Skin epidermis (tissue), 12 donors: ENCODE data around the gene MSI1.

Experiments
- H3K27ac ChIP-seq, 21 experiments: fragments of 200-600 bp; sonication (generic) in 11 of 21; one replicate each; pipeline ENCODE4 v1.5.0; 2020; ENCODE audit warnings: mild to moderate bottlenecking in 3 of 21, inconsistent platforms in 2 of 21, moderate library complexity in 2 of 21
- H3K4me3 ChIP-seq, 7 experiments: fragments of 200-600 bp; sonication (generic) in 2 of 7; one replicate each; pipeline ENCODE4 v1.5.0; 2020; ENCODE audit warnings: inconsistent platforms in 2 of 7, mild to moderate bottlenecking in 2 of 7, moderate library complexity in 1 of 7

The MSI1 gene

GRCh38 chr12:120378036-120378435, 9.1 kb upstream of the MSI1 start:
- no peak overlapping the region for H3K27ac ChIP-seq

GRCh38 chr12:120377611-120378010, 8.6 kb upstream of the MSI1 start:
- H3K4me3 ChIP-seq, result no peak overlapping the region

More at GRCh38 chr12:120378036-120378435, 9.1 kb upstream of the MSI1 start:
- H3K4me3 ChIP-seq, result no peak overlapping the region

GRCh38 chr12:120376934-120377572, 8.1 kb upstream of the MSI1 start:
- H3K4me3 ChIP-seq, result no peak overlapping the region

More at GRCh38 chr12:120377611-120378010, 8.6 kb upstream of the MSI1 start:
- H3K27ac ChIP-seq, result no peak overlapping the region

GRCh38 chr12:120376416-120376815, 7.5 kb upstream of the MSI1 start:
- no peak overlapping the region for H3K27ac ChIP-seq
- H3K4me3 ChIP-seq, result no peak overlapping the region

More at GRCh38 chr12:120376934-120377572, 8.1 kb upstream of the MSI1 start:
- no peak overlapping the region for H3K27ac ChIP-seq

- no peak overlapping the region for H3K27ac ChIP-seq
- H3K4me3 ChIP-seq, result no peak overlapping the region
Observed at GRCh38 chr12:120376009-120376408, 7.0 kb upstream of the MSI1 start.

GRCh38 chr12:120373683-120374082, 4.7 kb upstream of the MSI1 start:
- H3K27ac ChIP-seq, result no peak overlapping the region
- H3K4me3 ChIP-seq, result no peak overlapping the region

- Histone ChIP-seq H3K27ac (no peak overlapping the region), H3K4me3 (no peak overlapping the region)
Observed at GRCh38 chr12:120370343-120371243, 1.6 kb upstream of the MSI1 start.

- Histone ChIP-seq H3K4me3 (peak overlapping the region in 4 of 7 experiments; percentile 31 to 57 (median 42)), H3K27ac (no peak overlapping the region)
Observed at GRCh38 chr12:120369603-120370342, 809 bp upstream of the MSI1 start.

- Histone ChIP-seq H3K4me3 (peak overlapping the region; percentile 18 to 57 (median 27)), H3K27ac (peak overlapping the region in 5 of 21 experiments; percentile 5 to 48 (median 15))
Observed at GRCh38 chr12:120367924-120368788, 808 bp downstream of the MSI1 start.

GRCh38 chr12:120367233-120367923, 1.6 kb downstream of the MSI1 start:
- peak overlapping the region in 2 of 7 experiments; percentile 52 to 57 for H3K4me3 ChIP-seq
- H3K27ac ChIP-seq, result no peak overlapping the region

- H3K27ac ChIP-seq, result no peak overlapping the region
- H3K4me3 ChIP-seq, result no peak overlapping the region
Observed at GRCh38 chr12:120366845-120367232, 2.1 kb downstream of the MSI1 start.

GRCh38 chr12:120366341-120366705, 2.6 kb downstream of the MSI1 start:
- Histone ChIP-seq H3K27ac (no peak overlapping the region), H3K4me3 (no peak overlapping the region)

- Histone ChIP-seq H3K27ac (no peak overlapping the region), H3K4me3 (no peak overlapping the region)
Observed at GRCh38 chr12:120365675-120366340, 3.2 kb downstream of the MSI1 start.

GRCh38 chr12:120364487-120364886, 4.5 kb downstream of the MSI1 start:
- no peak overlapping the region for H3K4me3 ChIP-seq
- H3K27ac ChIP-seq, result no peak overlapping the region

- Histone ChIP-seq H3K4me3 (no peak overlapping the region), H3K27ac (no peak overlapping the region)
Observed at GRCh38 chr12:120363274-120363855, 5.6 kb downstream of the MSI1 start.

GRCh38 chr12:120362516-120363273, 6.3 kb downstream of the MSI1 start:
- H3K27ac ChIP-seq, result no peak overlapping the region
- no peak overlapping the region for H3K4me3 ChIP-seq
